HG03354 (cell line): ENCODE data around the gene NOS1.
"Not testable (repeated sequence)": the region's sequence is repeated elsewhere in the genome, so short reads cannot be mapped to it uniquely, and the experiment has no call there.

Experiments
- ATAC-seq: cut with Tn5 transposase; IDR thresholded peaks from one replicate; pipeline ENCODE4 v1.9.1; 2021; ENCODE audit warnings: mild to moderate bottlenecking; ENCODE audit not compliant: unreplicated experiment, poor library complexity, severe bottlenecking

NOS1 gene

GRCh38 chr12:117361347-117361751 lies at the start of gene NOS1:
Gene NOS1 (minus strand): TSS chr12:117361626. CDS start chr12:117331069, 30,557 bp downstream.
- no peak for ATAC-seq

- ATAC-seq, result no peak
Measured at GRCh38 chr12:117409286-117409685, 47.9 kb upstream of the NOS1 start.

- ATAC-seq, result no peak
Measured at GRCh38 chr12:117408161-117408791, 46.9 kb upstream of the NOS1 start.

GRCh38 chr12:117404940-117405339 lies 43.5 kb upstream of the NOS1 start:
- ATAC-seq, result no peak

- no peak for ATAC-seq
Measured at GRCh38 chr12:117404203-117404853, 42.9 kb upstream of the NOS1 start.

DNA sequence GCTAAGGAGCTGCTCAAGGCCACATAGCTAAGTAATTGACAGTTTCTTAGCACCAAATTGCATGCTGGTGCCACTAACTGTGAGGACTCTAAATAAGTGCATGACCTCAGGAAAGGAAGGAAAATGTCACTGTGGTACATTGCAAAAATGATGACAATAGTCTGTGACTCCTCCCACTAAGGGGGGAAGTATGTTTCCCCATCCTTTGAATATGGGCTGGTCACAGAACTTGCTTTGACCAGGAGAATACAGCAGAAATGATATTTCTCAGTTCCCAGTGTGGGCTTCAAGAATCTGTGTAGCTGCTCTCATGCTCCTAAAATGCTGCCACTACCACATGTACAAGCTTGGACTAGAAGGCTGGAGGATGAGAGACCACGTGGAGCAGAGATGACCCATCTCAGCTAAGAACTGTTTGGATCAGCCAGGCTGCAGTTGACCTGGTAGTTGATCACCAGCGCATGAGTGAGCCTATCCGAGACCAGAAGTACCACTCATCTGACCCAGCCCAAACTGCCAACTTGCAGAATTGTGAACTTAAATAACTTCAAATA lies 42.2 kb upstream of the NOS1 start:
- ATAC-seq, result no peak

- no peak for ATAC-seq
Measured at GRCh38 chr12:117402363-117402762, 40.9 kb upstream of the NOS1 start.

- no peak for ATAC-seq
Measured at GRCh38 chr12:117400912-117401311, 39.5 kb upstream of the NOS1 start.

DNA sequence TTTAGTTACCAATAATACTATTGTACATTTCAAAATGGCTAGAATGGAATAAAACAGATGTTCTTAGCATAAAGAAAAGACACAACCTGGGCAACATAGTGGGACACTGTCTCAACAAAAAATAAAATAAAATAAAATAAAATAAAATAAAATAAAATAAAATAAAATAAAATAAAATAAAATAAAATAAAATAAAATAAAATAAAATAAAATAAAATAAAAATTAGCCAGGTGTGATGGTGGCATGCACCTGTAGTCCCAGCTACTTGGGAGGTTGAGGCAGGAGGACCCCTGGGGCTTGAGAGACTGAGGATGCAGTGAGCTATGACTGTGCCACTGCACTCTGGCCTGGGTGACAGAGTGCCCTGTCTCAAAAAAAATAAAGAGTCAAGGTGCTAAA lies 37.1 kb upstream of the NOS1 start:
- not testable (repeated sequence) for ATAC-seq

DNA sequence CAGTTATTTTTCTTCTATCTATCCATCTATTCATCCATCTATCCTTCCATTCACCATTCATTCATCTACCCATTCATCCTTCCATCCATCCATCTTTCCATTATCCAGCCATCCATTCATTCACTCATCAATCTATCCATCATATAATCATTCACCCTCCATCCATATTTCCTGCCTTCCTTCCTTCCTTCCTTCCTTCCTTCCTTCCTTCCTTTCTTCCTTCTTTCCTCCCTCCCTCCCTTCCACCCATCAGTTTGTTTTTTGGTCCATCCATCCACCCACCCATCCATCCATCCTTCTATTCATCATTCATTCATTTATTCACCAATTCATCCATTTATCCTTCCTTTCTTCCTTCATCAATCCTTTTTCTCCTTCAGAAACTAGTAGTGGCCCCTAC lies 34.3 kb upstream of the NOS1 start:
- ATAC-seq, result no peak

DNA sequence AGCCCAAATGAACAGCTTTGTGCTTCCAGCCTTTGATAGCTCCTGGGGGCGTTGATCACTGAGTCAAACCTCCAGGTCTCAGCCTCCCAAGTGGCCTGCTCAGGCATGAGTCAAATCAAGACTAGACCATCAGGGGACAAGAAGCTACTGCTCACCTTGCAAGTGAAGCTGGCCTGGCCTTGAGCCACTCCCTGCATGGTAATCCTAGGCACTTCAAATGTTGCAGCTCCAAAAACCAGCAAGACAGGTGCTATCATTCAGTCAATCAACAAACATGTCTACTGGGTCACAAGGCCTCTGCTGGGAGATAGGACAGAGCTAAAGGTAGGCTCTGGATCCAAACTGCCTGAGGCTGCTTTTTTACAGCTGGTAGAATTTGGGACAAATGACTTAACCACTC lies 33.1 kb upstream of the NOS1 start:
- no peak for ATAC-seq

- ATAC-seq, result no peak
Measured at GRCh38 chr12:117393656-117394055, 32.2 kb upstream of the NOS1 start.

DNA sequence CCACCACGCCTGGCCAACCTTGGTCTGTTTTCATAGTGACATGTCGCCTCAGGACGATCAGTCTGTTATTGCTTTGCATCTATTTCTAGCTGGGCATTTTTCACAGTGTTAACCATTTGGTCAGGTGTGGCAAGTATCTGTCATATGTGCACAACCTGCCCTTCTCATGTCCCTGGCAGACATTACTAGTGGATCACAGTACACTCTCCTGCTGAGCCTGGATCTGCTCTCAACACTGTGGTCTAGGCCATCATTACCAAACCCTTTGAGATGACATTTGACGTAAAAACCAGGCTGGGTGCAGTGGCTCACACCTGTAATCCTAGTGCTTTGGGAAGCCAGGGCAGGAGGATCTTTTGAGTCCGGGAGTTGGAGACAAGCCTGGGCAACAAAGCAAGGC lies 29.4 kb upstream of the NOS1 start:
- no peak for ATAC-seq

DNA sequence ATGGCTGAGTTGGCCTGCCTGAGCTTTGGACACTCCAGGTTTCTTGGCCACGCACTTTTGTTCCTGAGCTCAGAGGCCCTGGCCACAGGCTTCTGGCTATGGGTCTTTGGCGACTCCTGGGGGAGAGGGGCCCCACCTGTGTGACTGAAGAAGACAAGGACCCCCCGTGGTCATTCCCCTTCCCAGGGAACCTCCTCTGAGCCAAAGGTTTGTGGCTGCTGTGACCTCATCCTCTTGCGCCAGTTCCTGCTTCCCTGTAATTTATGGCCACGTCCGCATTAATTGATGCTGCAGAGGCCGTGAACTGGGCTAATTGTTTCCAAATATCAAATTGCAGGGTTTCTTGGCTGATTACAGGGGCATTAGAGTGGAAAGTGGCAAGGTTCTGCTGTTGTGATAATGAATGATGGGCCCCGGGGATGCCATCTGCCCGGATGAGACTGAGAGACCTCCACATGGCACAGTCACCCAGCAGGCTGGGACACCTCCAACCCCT lies 27.6 kb upstream of the NOS1 start:
- no peak for ATAC-seq

- no peak for ATAC-seq
Measured at GRCh38 chr12:117387832-117388231, 26.4 kb upstream of the NOS1 start.

- ATAC-seq, result no peak
Measured at GRCh38 chr12:117384735-117385134, 23.3 kb upstream of the NOS1 start.

GRCh38 chr12:117380083-117380482 lies 18.7 kb upstream of the NOS1 start:
- no peak for ATAC-seq

GRCh38 chr12:117377758-117378157 lies 16.3 kb upstream of the NOS1 start:
- no peak for ATAC-seq

- ATAC-seq, result no peak
Measured at GRCh38 chr12:117370588-117370987, 9.2 kb upstream of the NOS1 start.

DNA sequence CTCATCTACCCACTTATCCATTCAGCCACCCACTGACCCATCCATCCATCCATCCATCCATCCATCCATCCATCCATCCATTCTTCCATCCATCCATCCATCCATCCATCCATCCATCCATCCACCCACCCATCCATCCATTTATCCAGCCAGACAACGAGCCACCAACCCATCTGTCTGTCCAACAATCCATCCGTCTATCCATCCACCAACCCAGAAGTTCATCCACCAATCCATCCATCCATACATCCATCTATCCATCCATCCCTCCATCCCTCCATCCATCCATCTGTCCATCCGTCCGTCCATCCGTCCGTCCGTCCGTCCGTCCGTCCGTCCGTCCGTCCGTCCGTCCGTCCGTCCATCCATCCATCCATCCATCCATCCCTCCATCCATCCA lies 8.6 kb upstream of the NOS1 start:
- ATAC-seq, result not testable (repeated sequence)

GRCh38 chr12:117367006-117367638 lies 5.7 kb upstream of the NOS1 start:
- no peak for ATAC-seq
